ENCODE measurements around the gene USP15.

DNA sequence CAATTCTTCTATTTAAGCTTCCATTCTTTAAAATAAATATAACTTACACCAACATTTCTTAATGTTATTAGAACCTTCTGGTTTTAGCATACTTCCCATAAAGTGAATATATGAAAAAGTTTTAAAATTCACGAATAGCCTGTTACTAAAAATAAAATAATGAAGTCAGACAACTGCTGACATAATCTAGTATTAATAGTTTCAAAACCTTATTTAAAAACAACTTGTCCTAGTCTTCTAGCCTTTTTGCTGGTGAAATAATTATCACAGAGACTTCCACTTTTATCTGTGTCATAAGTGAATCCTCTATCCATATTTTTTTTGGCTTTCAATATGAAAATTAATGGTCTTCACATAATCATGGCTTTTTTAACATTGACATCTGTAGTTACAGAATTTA lies 112.6 kb downstream of the USP15 start:
- TF ChIP-seq REST (IDR thresholded peaks at IDR 0.05; ENCODE audit: insufficient read depth in 1 of 2, low read depth in 2 of 2, low read length in 2 of 2): no peak
- TF ChIP-seq POLR2AphosphoS5 (IDR thresholded peaks at IDR 0.05; ENCODE audit: low read depth, low read length): no peak

All from PFSK-1 (cell line).